MM.1S (cell line): ENCODE measurements around the gene DCDC2.
"Not testable (repeated sequence)": the region's sequence is repeated elsewhere in the genome, so short reads cannot be mapped to it uniquely, and the experiment has no call there.

ENCODE experiments used
- DNase-seq: peaks from one replicate; pipeline ENCODE4 v3.0.0-alpha.2; 2015
- H2AFZ ChIP-seq: fragments of 300-600 bp; sonication (generic); 2 replicates; pipeline ENCODE4 v1.6.0; 2016; ENCODE audit warnings: antibody characterized with exemption, low read length
- H3F3A ChIP-seq: fragments of 300-600 bp; sonication (generic); 2 replicates; pipeline ENCODE4 v1.6.1; 2016; ENCODE audit warnings: mild to moderate bottlenecking, antibody characterized with exemption, low read length, moderate library complexity, mixed read lengths; ENCODE audit not compliant: insufficient read depth
- H3K27ac ChIP-seq: fragments of 300-600 bp; sonication (generic); 2 replicates; pipeline ENCODE4 v1.5.1; 2016; ENCODE audit warnings: mild to moderate bottlenecking, low read length
- H3K27me3 ChIP-seq: fragments of 300-600 bp; sonication (generic); replicated peaks from 2 replicates; pipeline ENCODE4 v1.6.0; 2016; ENCODE audit warnings: low read length; ENCODE audit not compliant: insufficient read depth
- H3K36me3 ChIP-seq: fragments of 300-600 bp; sonication (generic); replicated peaks from 2 replicates; pipeline ENCODE4 v1.6.1; 2016; ENCODE audit warnings: mild to moderate bottlenecking, low read length, mixed read lengths; ENCODE audit not compliant: insufficient read depth
- H3K4me1 ChIP-seq: fragments of 300-600 bp; sonication (generic); 2 replicates; pipeline ENCODE4 v1.6.1; 2016; ENCODE audit warnings: low read length, mixed read lengths
- H3K4me2 ChIP-seq: fragments of 300-600 bp; sonication (generic); 2 replicates; pipeline ENCODE4 v1.6.0; 2016; ENCODE audit warnings: low read depth, low read length
- H3K4me3 ChIP-seq: fragments of 300-600 bp; sonication (generic); 2 replicates; pipeline ENCODE4 v1.5.1; 2016; ENCODE audit warnings: low read length, mixed read lengths
- H3K79me2 ChIP-seq: fragments of 300-600 bp; sonication (generic); 2 replicates; pipeline ENCODE4 v1.6.1; 2016; ENCODE audit warnings: mixed run types, low read length, mixed read lengths
- H3K9ac ChIP-seq: fragments of 300-600 bp; sonication (generic); 2 replicates; pipeline ENCODE4 v1.6.1; 2016; ENCODE audit warnings: low read length, mixed read lengths
- H3K9me2 ChIP-seq: fragments of 300-600 bp; sonication (generic); replicated peaks from 2 replicates; pipeline ENCODE4 v1.6.1; 2016; ENCODE audit warnings: mild to moderate bottlenecking, low read length, mixed read lengths; ENCODE audit not compliant: insufficient read depth
- H3K9me3 ChIP-seq: fragments of 300-600 bp; sonication (generic); replicated peaks from 2 replicates; pipeline ENCODE4 v1.6.1; 2016; ENCODE audit warnings: mild to moderate bottlenecking, low read length, mixed read lengths; ENCODE audit not compliant: insufficient read depth
- H4K20me1 ChIP-seq: fragments of 300-600 bp; sonication (generic); 2 replicates; pipeline ENCODE4 v1.6.1; 2016; ENCODE audit warnings: mild to moderate bottlenecking, low read length, moderate library complexity, mixed read lengths; ENCODE audit not compliant: insufficient read depth
- EZH2 ChIP-seq: fragments of 300-600 bp; sonication (generic); optimal IDR thresholded peaks from 2 replicates; pipeline ENCODE3; 2017; ENCODE audit warnings: low read depth, mild to moderate bottlenecking, antibody characterized with exemption, low read length, mixed read lengths
- EZH2phosphoT487 ChIP-seq: fragments of 300-600 bp; sonication (generic); IDR thresholded peaks from 2 replicates; pipeline ENCODE4 v1.6.1; 2018; ENCODE audit warnings: antibody characterized with exemption, low read length
- TF ChIP-seq, protein P1 (sequence below): fragments of 300-600 bp; sonication (generic); IDR thresholded peaks from 2 replicates; pipeline ENCODE4 v1.5.1; 2016; ENCODE audit warnings: antibody characterized with exemption, low read length, mixed read lengths

DCDC2 gene

DNA sequence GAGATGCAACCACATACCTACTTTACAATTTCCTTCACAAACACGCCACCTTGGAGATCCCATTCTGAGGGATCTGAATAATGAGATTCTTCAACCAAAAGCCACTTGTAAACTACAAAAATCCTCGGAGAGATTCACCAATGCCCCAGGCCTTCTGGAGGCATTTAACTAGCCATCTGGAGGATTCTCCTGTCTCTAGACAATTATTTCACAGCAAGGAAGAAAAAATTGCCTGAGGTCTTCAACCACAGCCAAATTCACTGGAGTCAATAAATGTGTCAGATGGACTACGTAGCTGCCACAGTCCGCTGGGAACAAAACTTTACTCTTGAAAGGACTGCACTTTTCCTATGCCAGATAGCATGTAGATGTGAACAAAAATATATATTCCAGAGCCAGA is 19.0 kb upstream of the DCDC2 start:
- Histone ChIP-seq H2AFZ (no peak overlapping the region), H3K27ac (no peak overlapping the region), H4K20me1 (no peaks in the 10 kb centered on the region), H3K36me3 (no peaks in the 10 kb centered on the region), H3K9me3 (no peaks in the 10 kb centered on the region), H3K4me2 (no peak overlapping the region), H3K27me3 (no peaks in the 10 kb centered on the region), H3K4me1 (no peaks in the 10 kb centered on the region), H3K4me3 (no peak overlapping the region), H3K9me2 (no peaks in the 10 kb centered on the region), H3F3A (no peaks in the 10 kb centered on the region), H3K79me2 (no peaks in the 10 kb centered on the region), H3K9ac (no peak overlapping the region)
- TF ChIP-seq, protein P1, sequence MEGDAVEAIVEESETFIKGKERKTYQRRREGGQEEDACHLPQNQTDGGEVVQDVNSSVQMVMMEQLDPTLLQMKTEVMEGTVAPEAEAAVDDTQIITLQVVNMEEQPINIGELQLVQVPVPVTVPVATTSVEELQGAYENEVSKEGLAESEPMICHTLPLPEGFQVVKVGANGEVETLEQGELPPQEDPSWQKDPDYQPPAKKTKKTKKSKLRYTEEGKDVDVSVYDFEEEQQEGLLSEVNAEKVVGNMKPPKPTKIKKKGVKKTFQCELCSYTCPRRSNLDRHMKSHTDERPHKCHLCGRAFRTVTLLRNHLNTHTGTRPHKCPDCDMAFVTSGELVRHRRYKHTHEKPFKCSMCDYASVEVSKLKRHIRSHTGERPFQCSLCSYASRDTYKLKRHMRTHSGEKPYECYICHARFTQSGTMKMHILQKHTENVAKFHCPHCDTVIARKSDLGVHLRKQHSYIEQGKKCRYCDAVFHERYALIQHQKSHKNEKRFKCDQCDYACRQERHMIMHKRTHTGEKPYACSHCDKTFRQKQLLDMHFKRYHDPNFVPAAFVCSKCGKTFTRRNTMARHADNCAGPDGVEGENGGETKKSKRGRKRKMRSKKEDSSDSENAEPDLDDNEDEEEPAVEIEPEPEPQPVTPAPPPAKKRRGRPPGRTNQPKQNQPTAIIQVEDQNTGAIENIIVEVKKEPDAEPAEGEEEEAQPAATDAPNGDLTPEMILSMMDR, result no peak
- TF ChIP-seq EZH2phosphoT487 (no peak), EZH2 (no peak)
- DNase-seq, result no peak

DNA sequence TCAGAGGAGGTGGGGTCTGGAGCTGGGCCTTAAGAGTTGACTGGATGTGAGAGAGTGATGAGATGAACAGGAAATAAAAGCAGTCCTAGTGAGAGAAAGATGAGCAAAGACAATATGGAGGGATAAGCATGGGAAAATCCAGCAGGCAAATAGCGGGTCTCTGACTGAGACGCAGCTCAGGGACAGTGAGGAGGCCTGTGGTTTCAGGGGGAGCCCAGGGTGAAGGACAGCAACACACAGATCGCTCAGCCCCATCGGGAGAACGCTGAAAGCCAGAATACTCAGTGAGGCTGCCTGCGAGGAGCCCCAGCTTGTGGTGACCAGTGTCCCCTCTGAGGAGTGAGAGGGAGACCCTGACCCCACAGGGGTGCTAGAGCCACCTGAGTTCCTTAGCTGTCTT is 16.8 kb upstream of the DCDC2 start:
- H3F3A ChIP-seq, result no peaks in the 10 kb centered on the region
- H2AFZ ChIP-seq, result no peak overlapping the region
- no peaks in the 10 kb centered on the region for H3K79me2 ChIP-seq
- no peak overlapping the region for H3K4me3 ChIP-seq
- TF ChIP-seq EZH2phosphoT487, result no peak
- H3K4me2 ChIP-seq, result no peak overlapping the region
- no peak for DNase-seq
- H4K20me1 ChIP-seq, result no peaks in the 10 kb centered on the region
- no peaks in the 10 kb centered on the region for H3K9me3 ChIP-seq
- no peaks in the 10 kb centered on the region for H3K36me3 ChIP-seq
- no peak overlapping the region for H3K9ac ChIP-seq
- no peaks in the 10 kb centered on the region for H3K27me3 ChIP-seq
- H3K27ac ChIP-seq, result no peak overlapping the region
- H3K4me1 ChIP-seq, result no peaks in the 10 kb centered on the region
- H3K9me2 ChIP-seq, result no peaks in the 10 kb centered on the region

DNA sequence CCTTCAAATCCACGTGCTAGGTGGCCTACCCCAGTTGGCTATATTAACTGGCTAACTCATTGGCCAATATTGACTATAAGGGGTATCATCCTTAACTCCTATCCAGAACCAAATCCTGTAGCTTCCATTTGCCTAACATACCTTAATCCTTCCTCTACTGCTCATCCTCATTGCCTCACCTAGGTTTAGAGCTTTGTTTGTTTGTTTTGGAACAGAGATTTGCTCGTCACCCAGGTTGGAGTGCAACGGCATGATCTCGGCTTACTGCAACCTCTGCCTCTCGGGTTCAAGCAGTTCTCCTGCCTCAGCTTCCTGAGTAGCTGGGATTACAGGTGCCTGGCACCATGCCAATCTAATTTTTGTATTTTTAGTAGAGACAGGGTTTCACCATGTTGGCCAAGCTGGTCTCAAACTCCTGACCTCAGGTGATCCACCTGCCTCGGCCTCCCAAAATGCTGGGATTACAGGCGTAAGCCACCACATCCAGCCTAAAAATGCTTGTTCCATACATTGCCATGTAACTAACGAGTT is 7.3 kb upstream of the DCDC2 start:
- DNase-seq, H3K36me3 ChIP-seq, H3K27ac ChIP-seq, H3K4me3 ChIP-seq, H4K20me1 ChIP-seq, H3K9me3 ChIP-seq, H3K9me2 ChIP-seq, H3K27me3 ChIP-seq, H3K79me2 ChIP-seq, H2AFZ ChIP-seq, H3K4me2 ChIP-seq, H3K9ac ChIP-seq, H3F3A ChIP-seq, H3K4me1 ChIP-seq: not testable (repeated sequence)

DNA sequence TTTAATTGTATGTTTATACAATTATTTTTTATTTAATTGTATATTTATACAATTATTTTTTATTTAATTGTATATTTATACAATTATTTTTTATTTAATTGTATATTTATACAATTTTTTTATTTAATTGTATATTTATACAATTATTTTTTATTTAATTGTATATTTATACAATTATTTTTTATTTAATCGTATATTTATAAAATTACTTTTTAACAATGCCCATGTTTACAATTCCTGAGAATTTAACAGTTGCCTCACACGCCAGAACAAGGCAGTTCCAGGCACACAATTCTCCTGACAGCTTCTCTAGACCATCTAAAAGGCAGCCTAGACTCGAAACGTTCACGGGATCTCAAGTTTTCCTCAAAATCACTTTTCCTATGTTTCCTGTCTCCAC is 4.5 kb upstream of the DCDC2 start:
- H3K9me3 ChIP-seq, H3K4me2 ChIP-seq, H3K79me2 ChIP-seq, H4K20me1 ChIP-seq, H3K4me3 ChIP-seq, H3K9ac ChIP-seq, H3K4me1 ChIP-seq, H3K27ac ChIP-seq, H3K27me3 ChIP-seq, H3K9me2 ChIP-seq, H3F3A ChIP-seq, DNase-seq, H2AFZ ChIP-seq, H3K36me3 ChIP-seq: not testable (repeated sequence)
